GM21447 (cell line): ENCODE results near the gene LCP2.

ENCODE experiments used
- ATAC-seq: cut with Tn5 transposase; IDR thresholded peaks from one replicate; pipeline ENCODE4 v1.9.1; 2021; ENCODE audit not compliant: unreplicated experiment

The LCP2 gene

DNA sequence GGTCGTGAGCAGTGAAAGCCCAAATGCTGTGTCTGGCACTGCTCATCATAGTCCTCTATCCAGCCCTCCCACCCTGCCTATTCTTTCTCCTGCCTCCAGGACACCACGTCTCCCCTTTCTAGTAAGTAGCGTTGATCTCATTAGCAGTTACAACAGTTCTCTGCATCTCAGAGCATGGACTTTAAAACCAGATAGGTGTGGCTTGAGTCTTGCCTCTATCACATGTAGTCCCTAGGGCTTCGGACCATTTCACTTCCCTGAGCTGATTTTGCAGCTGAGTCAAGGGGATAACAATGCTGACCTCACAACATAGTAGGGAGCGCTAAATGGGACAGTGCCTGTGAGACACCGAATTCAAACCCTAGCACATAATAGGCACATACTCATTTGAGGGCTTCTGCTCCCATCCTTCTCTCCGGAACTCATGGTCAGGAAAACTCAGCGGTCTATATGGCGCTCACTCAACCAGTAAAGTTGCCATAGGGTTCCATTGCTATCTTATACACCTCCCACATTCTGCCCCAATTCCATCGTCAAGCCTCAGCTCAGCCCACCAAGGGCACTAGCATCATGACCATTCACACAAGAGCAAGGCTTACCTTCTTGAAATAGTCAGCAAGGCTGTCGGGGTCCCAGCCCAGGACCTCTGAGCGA lies 515 bp downstream of the LCP2 start:
- ATAC-seq, result peak; percentile 53

GRCh38 chr5:170296036-170296934 lies 1.3 kb downstream of the LCP2 start:
- ATAC-seq, result no peak

DNA sequence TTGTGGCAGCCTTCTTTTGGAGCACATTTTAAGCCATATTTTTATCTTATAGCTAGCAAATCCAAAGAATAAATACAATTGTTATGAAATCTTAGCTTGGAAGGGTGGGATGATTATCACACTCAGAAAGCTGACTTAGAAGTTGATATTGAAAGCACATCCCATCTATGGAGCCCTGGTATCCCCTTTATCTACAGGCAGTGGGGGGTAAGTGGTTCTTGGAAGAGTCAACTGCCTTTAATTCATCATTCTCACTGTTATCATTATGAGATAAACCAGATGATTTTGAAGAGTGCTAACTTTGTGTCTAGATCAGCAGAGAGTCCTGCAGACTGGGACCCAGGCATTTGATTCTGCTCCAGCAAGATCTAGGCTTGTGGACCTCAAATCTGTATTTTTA lies 3.0 kb downstream of the LCP2 start:
- no peak for ATAC-seq

GRCh38 chr5:170294057-170294456 lies 3.5 kb downstream of the LCP2 start:
- ATAC-seq, result no peak

GRCh38 chr5:170293273-170293672 lies 4.3 kb downstream of the LCP2 start:
- peak; percentile 79 for ATAC-seq

DNA sequence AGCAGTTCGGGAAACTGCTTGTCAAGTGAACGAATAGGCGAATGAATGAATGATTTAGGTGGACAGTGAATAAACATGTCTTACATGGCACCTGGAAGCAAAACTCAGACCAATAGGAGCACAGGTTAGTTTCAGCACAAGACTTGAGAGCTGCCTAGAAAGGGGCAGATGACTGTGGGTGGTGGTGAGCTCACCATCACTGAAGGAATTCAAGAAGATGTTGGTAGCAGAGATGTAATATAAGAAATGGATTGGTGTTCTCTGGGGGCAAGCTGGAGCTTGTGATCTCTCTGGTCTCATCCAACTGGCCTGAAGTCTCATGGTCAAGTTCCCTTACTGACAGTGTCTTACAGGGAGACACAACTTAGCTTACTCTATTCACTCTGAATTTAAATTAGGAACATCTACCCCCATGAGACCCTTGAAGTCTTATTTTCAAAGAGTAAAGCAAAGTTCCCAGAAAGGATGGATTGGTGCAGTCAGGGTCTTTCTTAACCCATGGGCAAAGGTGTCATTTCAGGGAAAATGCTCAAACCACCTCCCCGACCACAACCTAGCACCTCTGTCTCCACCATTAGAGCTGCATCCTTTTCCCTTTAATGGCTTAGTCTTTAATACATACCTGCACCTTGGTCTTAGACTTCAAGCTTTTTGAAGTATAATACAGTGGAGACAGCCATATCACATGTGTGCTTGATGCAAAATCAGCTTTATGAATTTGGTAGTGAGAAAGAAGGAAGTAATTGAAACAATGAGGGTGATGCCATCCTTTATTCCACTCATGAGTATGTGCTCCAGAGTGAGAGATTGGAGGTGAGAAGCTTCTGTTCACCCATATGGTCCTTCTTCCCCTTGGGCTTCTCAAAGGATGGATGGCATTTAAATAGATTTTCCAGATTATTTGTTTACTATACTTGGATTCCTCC lies 5.1 kb downstream of the LCP2 start:
- ATAC-seq, result no peak

DNA sequence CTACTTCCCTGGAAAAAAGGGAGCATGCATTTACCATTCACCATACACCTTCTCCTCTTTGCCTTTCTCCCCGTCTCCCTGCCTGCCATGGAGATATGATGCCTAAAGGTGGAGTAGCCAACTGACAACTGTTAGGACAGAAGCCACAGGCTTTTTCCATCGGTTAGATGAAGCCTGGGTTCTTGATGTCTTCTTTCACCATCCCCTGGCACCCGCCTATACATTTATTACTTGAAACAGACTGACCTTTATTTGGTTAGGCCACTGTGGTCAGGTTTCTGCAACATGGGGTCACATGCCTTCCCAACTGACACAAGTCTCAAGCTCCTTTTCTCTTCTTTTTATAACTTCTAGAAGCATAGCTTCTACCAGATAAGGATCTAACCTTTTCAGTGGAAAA lies 7.1 kb downstream of the LCP2 start:
- no peak for ATAC-seq

GRCh38 chr5:170289764-170290163 lies 7.8 kb downstream of the LCP2 start:
- no peak for ATAC-seq

GRCh38 chr5:170289121-170289520 lies 8.5 kb downstream of the LCP2 start:
- ATAC-seq, result no peak

- no peak for ATAC-seq
These were observed 9.0 kb downstream of the LCP2 start for GRCh38 chr5:170288551-170288950.

DNA sequence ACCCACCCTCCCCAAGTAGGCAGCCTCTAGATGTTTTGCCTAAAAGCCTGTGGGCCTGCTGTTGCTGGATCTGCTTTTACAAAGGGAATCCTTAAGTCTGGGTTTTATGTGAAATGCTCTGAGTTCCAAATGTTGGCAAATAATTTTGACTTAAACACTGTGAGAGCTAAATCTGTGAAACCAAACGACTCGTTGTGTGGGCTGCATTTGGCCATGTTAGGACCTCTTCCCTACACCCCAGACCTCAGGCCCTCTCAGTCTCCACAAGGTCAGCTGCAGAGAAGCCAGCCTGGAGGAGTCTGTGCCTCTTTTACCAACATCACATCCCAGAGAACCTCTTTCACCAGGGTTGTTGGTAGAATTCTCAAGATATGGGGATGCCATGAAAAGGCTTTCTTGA lies 9.4 kb downstream of the LCP2 start:
- ATAC-seq, result no peak

GRCh38 chr5:170287532-170287931 lies 10.0 kb downstream of the LCP2 start:
- no peak for ATAC-seq

DNA sequence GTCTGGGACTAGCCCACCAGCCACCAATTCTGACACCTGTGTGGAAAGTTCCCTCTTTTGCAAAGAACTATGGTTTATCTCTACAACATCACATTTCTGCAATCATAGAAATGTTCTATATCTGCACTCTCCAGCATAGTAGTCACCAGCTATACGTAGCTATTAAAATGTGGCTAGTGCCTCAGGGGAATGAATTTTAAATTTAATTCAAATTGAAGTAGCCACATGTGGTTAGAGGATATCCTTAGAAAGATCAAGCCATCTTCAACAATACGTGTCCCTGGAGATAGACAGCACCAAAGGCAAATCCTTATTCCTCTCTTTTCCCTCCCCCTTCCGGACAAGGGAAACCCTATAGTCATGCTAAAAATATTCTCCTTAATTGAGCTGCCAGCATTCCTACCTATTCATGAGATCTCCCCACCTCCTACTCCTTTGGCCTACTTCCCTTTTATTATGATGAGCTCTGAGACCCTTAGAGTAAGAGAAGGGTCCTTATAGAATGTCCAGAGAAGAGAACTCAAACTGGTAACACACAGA lies 11.1 kb downstream of the LCP2 start:
- ATAC-seq, result no peak

- ATAC-seq, result no peak
These were observed 12.4 kb downstream of the LCP2 start for GRCh38 chr5:170285181-170285580.

- ATAC-seq, result no peak
These were observed 13.3 kb downstream of the LCP2 start for GRCh38 chr5:170284231-170284630.

GRCh38 chr5:170283296-170283695 lies 14.3 kb downstream of the LCP2 start:
- no peak for ATAC-seq

DNA sequence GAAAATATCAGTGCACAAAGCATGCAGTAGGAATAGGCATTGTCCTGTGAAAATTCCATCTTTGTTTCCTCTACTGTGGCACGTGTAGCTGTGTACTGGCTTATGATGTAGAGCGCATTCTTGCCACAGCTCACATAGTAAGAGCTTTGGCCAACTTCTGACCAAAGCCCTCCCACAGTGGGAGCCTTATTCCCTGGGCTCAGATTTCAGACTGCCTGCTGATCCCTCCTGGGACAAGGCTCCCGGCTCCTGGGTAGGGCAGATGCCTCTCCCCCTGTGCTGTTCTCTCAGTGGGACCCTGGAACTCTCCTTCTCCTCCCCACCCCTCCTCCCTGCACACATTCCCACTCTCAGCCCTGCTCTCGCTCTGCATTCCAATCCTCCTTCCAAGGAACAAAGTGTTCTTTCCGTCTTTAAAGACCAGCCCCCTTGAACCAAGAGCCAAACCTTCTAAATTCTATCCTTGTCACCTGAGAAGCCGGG lies 17.5 kb downstream of the LCP2 start:
- no peak for ATAC-seq

- ATAC-seq, result no peak
These were observed 18.1 kb downstream of the LCP2 start for GRCh38 chr5:170279459-170279817.

GRCh38 chr5:170278611-170279458 lies 18.7 kb downstream of the LCP2 start:
- ATAC-seq, result peak; percentile 87

DNA sequence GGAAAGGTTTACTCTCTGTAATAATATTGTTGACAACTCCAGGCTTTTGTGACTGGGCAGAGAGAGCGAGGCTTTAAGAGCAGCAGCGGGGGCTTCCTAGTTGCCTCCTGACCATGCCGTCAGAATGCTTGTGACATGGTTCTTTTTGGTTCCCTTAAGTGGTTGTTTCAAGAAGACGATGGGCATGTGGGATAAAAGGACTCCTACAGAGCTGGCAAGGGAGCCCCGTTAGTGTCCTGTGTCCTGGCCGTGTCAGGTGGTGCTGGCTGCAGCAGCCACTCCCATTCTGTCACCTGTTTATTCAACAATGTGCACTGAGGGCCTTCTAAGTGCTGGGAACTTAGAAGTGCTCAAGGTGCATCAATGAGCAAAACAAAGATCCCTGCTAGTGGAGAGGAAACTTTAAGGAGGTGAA lies 19.7 kb downstream of the LCP2 start:
- ATAC-seq, result no peak
